Right cardiac atrium (tissue), 5 donors: ENCODE measurements around the gene ARFIP1. TPM values are rescaled to one million over a fixed set of nuclear protein-coding genes. Genes with fewer than 3 reads are reported as not detected.
A peak's percentile ranks its signal among the peaks of the same experiment; 100 is the strongest.
"Not testable (repeated sequence)": the region's sequence is repeated elsewhere in the genome, so short reads cannot be mapped to it uniquely, and the experiment has no call there.

Experiments
- ATAC-seq, 2 donors: fragments of 200-7000 bp; cut with Tn5 transposase; one replicate each; pipeline versions ENCODE4 v1.8.0 to v1.9.1; 2020; ENCODE audit warnings: moderate library complexity in 2 of 2, mild to moderate bottlenecking in 1 of 2
- DNase-seq, 3 donors: peaks; one replicate each; pipeline ENCODE4 v3.0.0-alpha.2; 2020
- H3K27ac ChIP-seq: one replicate; pipeline ENCODE4 v1.5.1; 2013; ENCODE audit warnings: mild to moderate bottlenecking, low read length, control low read depth, moderate library complexity
- H3K27me3 ChIP-seq: one replicate; pipeline ENCODE4 v1.6.1; 2013; ENCODE audit not compliant: control insufficient read depth, insufficient read depth
- H3K4me1 ChIP-seq: one replicate; pipeline ENCODE4 v1.6.1; 2013; ENCODE audit warnings: low read length; ENCODE audit not compliant: control insufficient read depth, insufficient read depth
- H3K4me3 ChIP-seq: one replicate; pipeline ENCODE4 v1.5.1; 2013; ENCODE audit warnings: low read length, control low read depth
- H3K9me3 ChIP-seq: one replicate; pipeline ENCODE4 v1.6.1; 2013; ENCODE audit warnings: low read length; ENCODE audit not compliant: control insufficient read depth
- WGBS: extraction: QIAGEN DNeasy Blood & Tissue Kit; methylation state at CpG from one replicate; pipeline ENCODE4 v1.1.7; 2013; 5-methylcytosine and 5-hydroxymethylcytosine counted together
- intact Hi-C, 4 donors: fragments of 100-400 bp; cut with DNase I; formaldehyde crosslinking; loops; one replicate each; pipeline versions ENCODE4 v1.11.0 to v1.14.0; 2022 to 2023
- polyA plus RNA-seq: library from polyadenylated mRNA; stranded (reverse); fragments of 200-250 nt; gene quantifications from one replicate; pipeline ENCODE4 v1.2.3, GENCODE V29; 2013
- total RNA-seq, 4 donors: library from RNA; stranded (reverse); fragmentation: NEBNext Ultra II Directional; extraction: Animal tissue kit (Norgen Biotek cat#: 25700); gene quantifications; one replicate each; pipeline ENCODE4 v1.2.1, GENCODE V29; 2021
- donor health status: healthy with polysubstance abuse.
- donor health status: DM: no; HTN: yes; CAD: no.
- donor health status: DM: no; HTN: no; CAD: no.
- donor health status: DM: no; HTN: yes; CAD: no; lungs with severe emphysema.
- donor health status: DM: yes; HTN: yes; CAD: no.

Gene ARFIP1
- total and polyA plus RNA-seq, 5 donors, result 8.9 to 20.6 (median 18.9) TPM

DNA sequence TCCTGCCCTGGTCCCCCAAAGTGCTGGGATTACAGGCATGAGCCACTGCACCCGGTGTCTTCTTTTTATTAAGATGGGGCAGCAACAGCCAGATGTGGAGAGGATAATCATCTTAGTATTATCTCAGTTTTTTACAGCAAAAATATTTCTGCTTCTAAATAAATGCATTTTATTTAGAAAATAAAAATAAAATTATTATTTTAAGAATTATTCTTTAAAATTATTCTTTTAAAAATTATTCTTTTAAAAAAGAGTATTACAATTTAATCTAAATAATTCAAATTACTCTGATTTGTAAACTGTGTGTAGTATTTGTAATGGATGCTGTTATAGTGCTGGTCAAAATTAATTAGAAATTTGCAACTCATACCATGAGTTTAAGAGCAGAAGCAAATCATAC, 67.6 kb downstream of the ARFIP1 start:
- WGBS, result 94% methylated on average over 1 of the region's 1 CpG
- H3K27me3 ChIP-seq, result no peaks in the 10 kb centered on the region
- intact Hi-C loops, result loop anchor here (5.0 to 10.0 kb wide), 4 partner anchors 237 to 280 kb away; no protein-coding TSS in a partner anchor
- no peaks in the 10 kb centered on the region for H3K9me3 ChIP-seq
- peaks cover 4% of the 10 kb centered on the region for H3K4me1 ChIP-seq
- no peak overlapping the region for H3K4me3 ChIP-seq
- no peak for ATAC-seq
- no peak for DNase-seq
- H3K27ac ChIP-seq, result no peak overlapping the region

DNA sequence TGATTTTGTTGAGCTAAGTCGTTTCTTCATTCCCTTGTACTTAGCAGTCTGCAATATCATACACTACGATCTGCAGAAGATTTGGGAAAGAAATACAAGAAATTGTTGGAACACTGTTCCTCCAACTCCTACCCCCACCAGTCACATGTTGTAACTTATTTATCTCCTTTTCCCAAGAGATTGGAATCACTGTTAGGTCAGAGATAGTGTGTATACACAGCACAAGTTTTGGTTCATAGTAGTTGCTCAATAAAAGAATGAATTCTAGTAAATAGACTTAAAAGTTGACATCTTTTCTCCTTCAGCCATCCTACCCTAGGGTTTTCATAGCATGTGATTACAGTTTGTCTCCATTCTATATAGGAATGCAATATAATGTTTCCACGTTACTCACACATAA, 68.8 kb downstream of the ARFIP1 start:
- Histone ChIP-seq H3K9me3 (no peaks in the 10 kb centered on the region), H3K4me1 (peaks cover 3% of the 10 kb centered on the region), H3K27ac (no peak overlapping the region), H3K4me3 (no peak overlapping the region), H3K27me3 (no peaks in the 10 kb centered on the region)
- intact Hi-C loops, result loop anchor here (2.0 to 10.0 kb wide), 5 partner anchors 236 to 279 kb away; no protein-coding TSS in a partner anchor
- no peak for ATAC-seq
- 93% methylated on average over 3 of the region's 3 CpGs for WGBS
- DNase-seq, result no peak

DNA sequence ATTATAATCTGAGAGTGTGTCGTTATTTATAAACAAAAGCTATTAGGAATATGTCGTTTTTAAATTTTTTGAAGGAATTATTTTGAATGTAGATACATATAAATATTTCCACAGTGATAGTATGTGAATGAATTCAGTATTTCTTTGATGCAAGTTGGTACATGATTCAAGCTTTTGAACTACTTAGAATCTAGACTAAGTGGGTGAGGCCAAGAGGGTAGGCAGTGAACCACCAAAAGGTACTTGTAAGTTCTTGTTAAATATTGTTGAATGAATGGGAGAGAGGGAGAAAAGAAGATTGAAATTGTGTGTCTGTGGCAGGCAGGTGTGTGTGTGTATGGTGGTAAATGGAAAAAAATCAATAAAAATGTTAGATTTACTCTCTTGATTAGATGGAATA, 69.6 kb downstream of the ARFIP1 start:
- ATAC-seq (no peak), DNase-seq (no peak)
- intact Hi-C loops, result loop anchor here (2.0 to 10.0 kb wide), 5 partner anchors 235 to 278 kb away; no protein-coding TSS in a partner anchor
- Histone ChIP-seq H3K27me3 (no peaks in the 10 kb centered on the region), H3K9me3 (no peaks in the 10 kb centered on the region), H3K4me3 (no peak overlapping the region), H3K27ac (no peak overlapping the region), H3K4me1 (peaks cover 2% of the 10 kb centered on the region)
- WGBS, result 94% methylated on average over 2 of the region's 2 CpGs

DNA sequence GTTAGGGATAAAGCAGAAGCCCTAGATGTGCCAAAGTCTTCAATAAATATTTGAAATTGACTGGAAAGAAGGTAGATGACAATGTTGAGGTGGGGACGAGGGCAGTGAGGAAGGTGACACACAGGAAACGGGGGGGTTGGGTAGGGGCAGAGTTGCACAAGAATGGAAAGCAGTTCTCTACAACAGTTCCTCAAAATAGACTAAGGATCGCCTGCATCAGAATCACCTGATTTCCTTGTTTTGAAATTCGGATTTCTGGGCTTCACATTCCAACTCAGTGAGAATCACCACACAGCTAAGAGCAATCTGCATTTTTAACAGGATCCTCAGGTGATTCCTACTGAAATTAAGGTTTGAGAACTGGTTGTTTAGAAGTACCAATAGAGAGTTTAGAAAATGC, 70.6 kb downstream of the ARFIP1 start:
- H3K9me3 ChIP-seq, result no peaks in the 10 kb centered on the region
- H3K4me3 ChIP-seq, result no peak overlapping the region
- intact Hi-C loops, result no loop called here
- H3K27ac ChIP-seq, result no peak overlapping the region
- ATAC-seq (peak; percentile 50 to 57), DNase-seq (peak in 1 of 3 donors; percentile 45)
- H3K4me1 ChIP-seq, result peaks cover 2% of the 10 kb centered on the region
- WGBS, result 23% methylated on average over 4 of the region's 4 CpGs
- H3K27me3 ChIP-seq, result no peaks in the 10 kb centered on the region

DNA sequence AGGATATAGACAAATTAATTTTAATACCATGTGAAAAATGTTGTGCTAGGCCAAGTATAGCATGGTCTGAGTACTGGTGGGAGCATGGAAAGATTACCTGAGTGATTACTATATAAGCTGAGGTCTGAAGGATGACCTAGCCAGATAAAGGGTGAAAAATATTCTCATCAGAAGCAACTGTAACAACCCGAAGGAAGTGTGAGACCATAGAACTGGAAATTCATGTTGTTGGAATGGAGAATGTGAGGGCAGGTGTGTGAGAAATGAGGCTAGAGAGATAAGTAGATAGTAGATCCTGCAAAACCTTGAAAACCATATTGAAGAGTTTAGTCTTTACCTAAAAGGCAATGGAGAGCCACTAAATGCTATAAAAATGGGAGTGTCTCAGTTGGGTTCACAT, 71.5 kb downstream of the ARFIP1 start:
- no peak for ATAC-seq
- DNase-seq, result no peak
- H3K4me3 ChIP-seq, result no peak overlapping the region
- H3K27ac ChIP-seq, result no peak overlapping the region
- no peaks in the 10 kb centered on the region for H3K27me3 ChIP-seq
- no peaks in the 10 kb centered on the region for H3K9me3 ChIP-seq
- 79% methylated on average over 1 of the region's 1 CpG for WGBS
- intact Hi-C loops, result no loop called here
- H3K4me1 ChIP-seq, result peaks cover 2% of the 10 kb centered on the region

DNA sequence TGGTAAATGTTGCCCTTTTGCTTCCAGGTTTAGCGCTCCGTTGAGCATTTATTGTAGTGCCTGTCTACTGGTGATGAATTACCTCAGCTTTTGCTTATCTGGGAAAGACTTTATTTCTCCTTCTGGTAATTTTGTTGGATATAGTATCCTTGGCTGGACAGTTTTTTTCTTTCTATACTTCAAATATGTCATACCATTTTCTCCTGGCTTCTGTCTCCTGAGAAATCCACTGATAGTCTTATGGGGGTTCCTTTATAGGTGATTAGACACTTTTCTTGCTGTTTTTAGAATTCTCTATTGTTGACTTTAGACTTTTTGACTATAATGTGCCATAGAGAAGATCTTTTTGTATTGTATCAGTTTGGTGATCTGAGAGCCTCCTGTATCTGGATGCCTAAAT, 73.5 kb downstream of the ARFIP1 start:
- Histone ChIP-seq H3K4me1 (no peaks in the 10 kb centered on the region), H3K27ac (no peak overlapping the region), H3K9me3 (no peaks in the 10 kb centered on the region), H3K4me3 (no peak overlapping the region), H3K27me3 (no peaks in the 10 kb centered on the region)
- over 99% methylated on average over 2 of the region's 2 CpGs for WGBS
- no peak for DNase-seq
- intact Hi-C loops, result no loop called here
- ATAC-seq, result no peak

DNA sequence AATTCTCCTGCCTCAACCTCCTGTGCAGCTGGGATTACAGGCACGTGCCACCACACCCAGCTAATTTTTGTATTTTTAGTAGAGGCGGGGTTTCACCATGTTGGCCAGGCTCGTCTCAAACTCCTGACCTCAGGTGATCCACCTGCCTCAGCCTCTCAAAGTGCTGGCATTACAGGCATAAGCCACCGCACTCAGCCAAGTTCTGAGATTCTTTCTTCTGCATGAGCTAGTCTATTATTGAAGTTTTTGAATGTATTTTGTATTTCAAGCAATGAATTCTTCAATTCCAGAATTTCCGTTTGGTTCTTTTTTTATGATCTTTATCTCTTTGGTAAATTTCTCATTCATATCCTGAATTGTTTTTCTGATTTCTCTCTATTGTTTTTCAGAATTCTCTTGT, 74.3 kb downstream of the ARFIP1 start:
- H3K9me3 ChIP-seq, H3K4me1 ChIP-seq, H3K27ac ChIP-seq, DNase-seq, H3K27me3 ChIP-seq, intact Hi-C loops, H3K4me3 ChIP-seq, ATAC-seq: not testable (repeated sequence)
- WGBS, result 89% methylated on average over 5 of the region's 5 CpGs

DNA sequence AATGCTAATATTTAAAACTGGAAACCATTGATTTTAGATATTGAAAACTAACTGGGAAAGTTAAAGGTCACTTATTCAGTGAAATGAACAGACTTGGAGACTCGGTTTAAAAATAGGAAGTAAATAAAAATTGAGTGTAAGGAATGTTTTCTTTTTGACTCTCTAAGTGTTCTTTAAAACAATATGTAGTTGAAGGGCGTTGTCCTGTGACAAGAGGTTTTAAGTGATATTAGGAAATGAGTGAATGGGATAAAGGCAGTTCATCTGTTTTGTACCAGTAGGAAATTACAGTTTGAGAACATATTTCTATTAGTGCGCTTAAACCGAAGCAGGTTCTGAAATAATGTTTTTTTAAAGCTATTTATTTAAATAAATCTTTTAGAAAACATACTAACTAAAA, 77.2 kb downstream of the ARFIP1 start:
- Histone ChIP-seq H3K4me3 (no peak overlapping the region), H3K9me3 (no peaks in the 10 kb centered on the region), H3K27ac (no peak overlapping the region), H3K27me3 (no peaks in the 10 kb centered on the region), H3K4me1 (no peaks in the 10 kb centered on the region)
- ATAC-seq (no peak), DNase-seq (no peak)
- WGBS, result 79% methylated on average over 4 of the region's 4 CpGs
- intact Hi-C loops, result no loop called here

DNA sequence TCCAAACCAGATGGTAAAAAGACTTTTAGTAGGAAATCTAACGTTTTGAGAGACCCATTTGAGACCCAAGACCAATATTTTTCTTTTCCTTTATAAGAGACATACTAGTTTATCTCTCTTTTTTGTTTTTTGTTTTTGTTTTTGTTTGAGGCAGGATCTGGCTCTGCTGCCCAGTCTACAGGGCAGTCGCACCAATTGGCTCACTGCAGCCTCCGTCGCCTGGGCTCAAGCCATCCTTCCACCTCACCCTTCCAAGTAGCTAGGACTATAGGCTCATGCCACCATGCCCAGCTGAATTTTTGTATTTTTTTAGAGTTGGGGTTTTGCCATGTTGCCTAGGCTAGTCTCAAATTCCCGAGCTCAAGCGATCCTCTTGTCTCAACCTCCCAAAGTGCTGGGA, 79.2 kb downstream of the ARFIP1 start:
- Histone ChIP-seq H3K9me3 (no peaks in the 10 kb centered on the region), H3K27me3 (no peaks in the 10 kb centered on the region), H3K4me3 (no peak overlapping the region), H3K27ac (no peak overlapping the region), H3K4me1 (no peaks in the 10 kb centered on the region)
- intact Hi-C loops, result no loop called here
- ATAC-seq (no peak), DNase-seq (no peak)
- WGBS, result 92% methylated on average over 6 of the region's 6 CpGs

DNA sequence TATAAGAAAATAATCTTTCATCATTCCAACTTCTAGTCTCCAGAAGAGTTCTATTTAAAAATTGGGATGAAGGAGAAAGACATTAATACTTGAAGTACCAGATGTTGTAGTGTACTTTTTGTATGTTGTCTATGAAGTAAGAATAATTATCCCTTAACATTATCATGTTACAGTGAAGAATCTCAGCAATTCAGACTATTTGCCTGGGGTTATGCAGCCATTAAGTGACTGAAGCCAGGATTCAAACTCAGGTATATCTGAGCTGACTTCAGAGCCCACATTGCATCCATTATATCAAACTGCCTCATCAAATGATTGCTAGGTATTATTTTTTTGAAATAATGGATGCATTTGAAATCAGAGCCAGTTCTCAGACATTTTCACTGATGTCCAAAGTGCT, 80.3 kb downstream of the ARFIP1 start:
- H3K4me1 ChIP-seq, result no peaks in the 10 kb centered on the region
- H3K27me3 ChIP-seq, result no peaks in the 10 kb centered on the region
- H3K4me3 ChIP-seq, result no peak overlapping the region
- intact Hi-C loops, result no loop called here
- no peak overlapping the region for H3K27ac ChIP-seq
- ATAC-seq (no peak), DNase-seq (no peak)
- no peaks in the 10 kb centered on the region for H3K9me3 ChIP-seq

DNA sequence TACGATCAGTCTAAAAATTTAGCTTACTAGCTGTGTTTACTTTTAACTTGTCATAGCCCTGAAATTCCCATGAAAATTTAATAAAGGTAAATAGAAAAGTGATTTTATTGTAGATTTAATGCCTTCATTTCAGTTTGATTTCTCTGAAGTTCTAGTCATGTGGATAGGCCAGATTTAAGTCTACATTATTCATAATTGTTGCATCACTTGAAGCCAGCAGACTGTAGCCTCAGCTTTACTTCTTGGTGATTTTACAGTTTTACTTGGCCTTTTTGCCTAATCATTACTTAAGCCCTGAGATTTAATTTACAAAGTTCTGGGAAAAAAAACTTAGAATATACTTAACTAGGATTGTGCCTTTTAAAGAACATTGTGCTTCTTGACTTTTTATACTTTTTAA, 82.9 kb downstream of the ARFIP1 start:
- intact Hi-C loops, result no loop called here
- no peaks in the 10 kb centered on the region for H3K9me3 ChIP-seq
- H3K4me1 ChIP-seq, result no peaks in the 10 kb centered on the region
- no peaks in the 10 kb centered on the region for H3K27me3 ChIP-seq
- DNase-seq, result no peak
- no peak for ATAC-seq
- WGBS, result 100% methylated on average over 1 of the region's 1 CpG
- no peak overlapping the region for H3K27ac ChIP-seq
- H3K4me3 ChIP-seq, result no peak overlapping the region

DNA sequence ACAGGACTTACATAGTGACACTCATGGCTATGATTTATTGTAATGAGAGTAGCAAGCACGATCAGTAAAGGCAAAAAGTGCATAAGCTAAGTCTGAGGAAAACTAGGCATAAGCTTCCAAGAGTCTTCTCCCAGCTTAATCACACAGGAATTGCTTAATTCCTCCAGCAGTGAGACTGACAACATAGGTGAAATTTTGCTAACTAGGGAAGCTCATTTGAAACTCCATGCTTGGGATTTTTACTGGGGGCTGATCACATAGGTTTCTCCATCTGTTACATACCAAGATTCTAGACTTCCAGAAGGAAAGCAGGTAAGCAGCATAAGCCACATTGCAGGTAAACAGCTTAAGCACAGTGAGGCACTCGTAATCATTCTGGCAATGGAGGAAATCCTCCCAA, 84.6 kb downstream of the ARFIP1 start:
- intact Hi-C loops, result no loop called here
- H3K4me1 ChIP-seq, result no peaks in the 10 kb centered on the region
- DNase-seq (no peak), ATAC-seq (no peak)
- H3K4me3 ChIP-seq, result no peak overlapping the region
- 91% methylated on average over 2 of the region's 2 CpGs for WGBS
- no peaks in the 10 kb centered on the region for H3K9me3 ChIP-seq
- no peak overlapping the region for H3K27ac ChIP-seq
- no peaks in the 10 kb centered on the region for H3K27me3 ChIP-seq
